Measurements from ENCODE around the gene TMEM132C. TPM values are rescaled to one million over a fixed set of nuclear protein-coding genes. Genes with fewer than 3 reads are reported as not detected.

TMEM132C gene
- total and polyA plus RNA-seq, 12 donors = 0.79 to 2.9 (median 1.7) TPM

- WGBS, 2 donors = 68 to 70% methylated on average over 6 of the region's 6 CpGs
- DNase-seq (no peak), ATAC-seq (no peak)
- Histone ChIP-seq H3K27me3 (no peaks in the 10 kb centered on the region), H3K27ac (no peak overlapping the region), H3K36me3 (no peaks in the 10 kb centered on the region), H3K4me1 (no peaks in the 10 kb centered on the region), H3K9me3 (peaks cover 0 to 26% (median 0%) of the 10 kb centered on the region in 11 donors), H3K4me3 (no peak overlapping the region)
- intact Hi-C loops (cut with DNase I) = no loop called here
- TF ChIP-seq, protein P1, sequence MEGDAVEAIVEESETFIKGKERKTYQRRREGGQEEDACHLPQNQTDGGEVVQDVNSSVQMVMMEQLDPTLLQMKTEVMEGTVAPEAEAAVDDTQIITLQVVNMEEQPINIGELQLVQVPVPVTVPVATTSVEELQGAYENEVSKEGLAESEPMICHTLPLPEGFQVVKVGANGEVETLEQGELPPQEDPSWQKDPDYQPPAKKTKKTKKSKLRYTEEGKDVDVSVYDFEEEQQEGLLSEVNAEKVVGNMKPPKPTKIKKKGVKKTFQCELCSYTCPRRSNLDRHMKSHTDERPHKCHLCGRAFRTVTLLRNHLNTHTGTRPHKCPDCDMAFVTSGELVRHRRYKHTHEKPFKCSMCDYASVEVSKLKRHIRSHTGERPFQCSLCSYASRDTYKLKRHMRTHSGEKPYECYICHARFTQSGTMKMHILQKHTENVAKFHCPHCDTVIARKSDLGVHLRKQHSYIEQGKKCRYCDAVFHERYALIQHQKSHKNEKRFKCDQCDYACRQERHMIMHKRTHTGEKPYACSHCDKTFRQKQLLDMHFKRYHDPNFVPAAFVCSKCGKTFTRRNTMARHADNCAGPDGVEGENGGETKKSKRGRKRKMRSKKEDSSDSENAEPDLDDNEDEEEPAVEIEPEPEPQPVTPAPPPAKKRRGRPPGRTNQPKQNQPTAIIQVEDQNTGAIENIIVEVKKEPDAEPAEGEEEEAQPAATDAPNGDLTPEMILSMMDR (IDR thresholded peaks at IDR 0.05) = no peak
Observed at GRCh38 chr12:128513831-128514230, 246.9 kb downstream of the TMEM132C start.

DNA sequence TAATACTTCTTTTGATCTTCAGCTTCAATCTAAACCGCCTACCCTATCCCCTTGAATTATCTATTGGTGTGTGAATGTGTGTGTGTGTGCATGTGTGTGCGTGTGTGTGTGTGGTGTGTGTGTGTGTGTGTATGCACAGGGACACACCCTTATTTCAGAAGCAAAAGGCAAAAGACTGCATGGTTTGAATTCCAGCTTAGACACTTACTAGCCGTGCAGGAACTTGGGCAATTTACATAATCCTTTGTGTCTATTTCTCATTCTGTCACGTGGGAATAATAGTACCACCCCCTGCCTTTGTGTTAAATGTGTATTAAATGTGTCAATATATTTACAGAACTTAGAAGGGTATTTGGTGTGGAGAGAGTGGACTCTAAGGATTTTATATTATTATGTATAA is 251.7 kb downstream of the TMEM132C start:
- Histone ChIP-seq H3K27ac (no peak overlapping the region), H3K9me3 (peaks cover 0 to 21% (median 3%) of the 10 kb centered on the region in 11 donors), H3K27me3 (no peaks in the 10 kb centered on the region), H3K4me1 (no peaks in the 10 kb centered on the region), H3K36me3 (no peaks in the 10 kb centered on the region), H3K4me3 (no peak overlapping the region)
- TF ChIP-seq, protein P1 (IDR thresholded peaks at IDR 0.05) = no peak
- no peak for DNase-seq
- ATAC-seq = no peak
- 68 to 72% methylated on average over 4 of the region's 4 CpGs for WGBS, 2 donors
- intact Hi-C loops (cut with DNase I) = no loop called here

DNA sequence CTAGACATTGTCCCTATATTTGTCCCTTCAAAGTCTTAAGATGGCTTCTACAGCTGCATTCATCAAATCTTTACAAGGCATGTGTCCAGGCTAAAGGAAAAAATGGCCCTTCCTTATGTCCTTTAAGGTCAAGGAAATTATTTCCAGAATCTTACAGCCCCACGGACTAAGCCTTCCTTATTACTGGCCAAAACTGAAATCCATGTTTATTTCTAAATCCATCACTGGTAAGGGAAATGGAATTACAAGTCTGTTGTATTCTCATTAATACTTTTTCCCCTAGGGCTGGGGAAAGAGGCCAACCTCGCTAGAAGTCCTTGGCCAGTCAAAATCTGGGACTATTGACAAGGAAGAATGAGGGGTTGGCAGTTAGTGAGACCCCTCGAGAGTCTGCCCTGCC is 252.5 kb downstream of the TMEM132C start:
- WGBS, 2 donors = 44 to 49% methylated on average over 3 of the region's 3 CpGs

DNA sequence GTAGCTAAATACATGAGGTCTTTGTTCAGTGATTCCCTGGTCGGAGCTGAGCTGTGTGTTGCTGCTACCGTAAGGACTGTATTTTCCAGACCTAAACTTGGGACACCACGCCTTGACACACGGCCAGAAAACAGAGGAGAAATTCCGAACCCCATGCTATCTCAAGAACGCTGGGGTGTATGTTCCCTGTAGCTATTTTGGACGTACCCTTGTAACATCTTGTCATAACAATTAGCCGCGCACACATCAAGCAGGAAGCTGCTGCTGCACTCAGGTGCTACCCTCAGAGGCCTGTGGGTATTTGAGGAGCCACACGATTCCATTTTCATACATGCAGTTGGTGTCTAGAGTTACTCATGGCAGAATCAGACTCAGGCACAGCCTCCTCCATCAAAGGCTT is 255.0 kb downstream of the TMEM132C start:
- TF ChIP-seq, protein P1 (IDR thresholded peaks at IDR 0.05) = no peak
- Histone ChIP-seq H3K27me3 (no peaks in the 10 kb centered on the region), H3K9me3 (peaks cover 0 to 19% (median 0%) of the 10 kb centered on the region in 11 donors), H3K36me3 (no peaks in the 10 kb centered on the region), H3K4me1 (no peaks in the 10 kb centered on the region), H3K4me3 (no peak overlapping the region), H3K27ac (no peak overlapping the region)
- 79 to 82% methylated on average over 10 of the region's 10 CpGs for WGBS, 2 donors
- ATAC-seq (no peak), DNase-seq (no peak)
- intact Hi-C loops (cut with DNase I) = no loop called here

More for the DNA sequence above, 252.5 kb downstream of the TMEM132C start:
- Histone ChIP-seq H3K9me3 (peaks cover 0 to 21% (median 3%) of the 10 kb centered on the region in 11 donors), H3K4me3 (no peak overlapping the region), H3K36me3 (no peaks in the 10 kb centered on the region), H3K27ac (no peak overlapping the region), H3K4me1 (no peaks in the 10 kb centered on the region), H3K27me3 (no peaks in the 10 kb centered on the region)
- DNase-seq (no peak), ATAC-seq (no peak)
- TF ChIP-seq, protein P1 (IDR thresholded peaks at IDR 0.05) = no peak
- intact Hi-C loops (cut with DNase I) = no loop called here

Measured in heart right ventricle (tissue), 16 donors.